A673 (cell line): ENCODE data around the gene WDR49. TPM values are rescaled to one million over a fixed set of nuclear protein-coding genes. Genes with fewer than 3 reads are reported as not detected.

Source experiments
- BruUV-seq: library from RNA; stranded (reverse); fragments of 400-500 nt; replicated peaks from 2 replicates; lab custom pipeline; 2021; lab: Mats Ljungman, UMichigan
- CTCF ChIA-PET: fragments of 300-600 bp; sonication (Branson Sonifier 250); formaldehyde crosslinking; loops from one replicate; lab custom pipeline; 2022; ENCODE audit warnings: antibody characterized with exemption; lab: Charles Lee
- POLR2A ChIA-PET: fragments of 300-600 bp; sonication (Branson Sonifier 250); formaldehyde crosslinking; loops from one replicate; lab custom pipeline; 2022; ENCODE audit warnings: antibody characterized with exemption; ENCODE audit not compliant: low non-redundant PET; lab: Charles Lee
- DNase-seq: peaks from one replicate; pipeline ENCODE4 v3.0.0-alpha.2; 2015; ENCODE audit warnings: low spot score
- H3K27ac ChIP-seq: fragments of 200-600 bp; sonication (generic); 2 replicates; pipeline ENCODE4 v1.5.1; 2016; ENCODE audit warnings: mixed run types, low read depth, mild to moderate bottlenecking, mixed read lengths, antibody characterized with exemption, low read length; ENCODE audit not compliant: poor library complexity, severe bottlenecking
- H3K27me3 ChIP-seq: fragments of 200-600 bp; sonication (generic); replicated peaks from 2 replicates; pipeline ENCODE4 v1.6.1; 2017; ENCODE audit warnings: mixed run types, low read depth, mild to moderate bottlenecking, mixed read lengths, antibody characterized with exemption, low read length; ENCODE audit not compliant: insufficient read depth, poor library complexity
- H3K36me3 ChIP-seq: fragments of 200-600 bp; sonication (generic); 2 replicates; pipeline ENCODE4 v1.6.1; 2016; ENCODE audit warnings: mixed run types, mild to moderate bottlenecking, mixed read lengths, antibody characterized with exemption, low read length; ENCODE audit not compliant: insufficient read depth, poor library complexity, severe bottlenecking
- H3K4me1 ChIP-seq: fragments of 200-600 bp; sonication (generic); 2 replicates; pipeline ENCODE4 v1.6.1; 2017; ENCODE audit warnings: mixed run types, mild to moderate bottlenecking, mixed read lengths, antibody characterized with exemption, low read length; ENCODE audit not compliant: insufficient read depth, poor library complexity, severe bottlenecking
- H3K4me3 ChIP-seq: fragments of 200-600 bp; sonication (generic); 2 replicates; pipeline ENCODE4 v1.5.1; 2016; ENCODE audit warnings: low read depth, mixed run types, mild to moderate bottlenecking, mixed read lengths, low read length; ENCODE audit not compliant: poor library complexity, severe bottlenecking
- H3K9me3 ChIP-seq: fragments of 200-600 bp; sonication (generic); 2 replicates; pipeline ENCODE4 v1.6.1; 2016; ENCODE audit warnings: mixed run types, low read depth, mild to moderate bottlenecking, mixed read lengths, antibody characterized with exemption, low read length; ENCODE audit not compliant: poor library complexity, severe bottlenecking
- CTCF ChIP-seq: fragments of 300-800, 200-600 bp; sonication (generic); conservative IDR thresholded peaks from 2 replicates; pipeline ENCODE4 v1.5.1; 2017; ENCODE audit warnings: low read depth, mild to moderate bottlenecking, antibody characterized with exemption, low read length, moderate library complexity, mixed read lengths
- EZH2 ChIP-seq: fragments of 200-600 bp; sonication (generic); IDR thresholded peaks from 2 replicates; pipeline ENCODE4 v1.6.1; 2017; ENCODE audit warnings: borderline replicate concordance, low read depth, mild to moderate bottlenecking, mixed read lengths, antibody characterized with exemption, low read length; ENCODE audit not compliant: poor library complexity, severe bottlenecking
- intact Hi-C: fragments of 100-400 bp; cut with micrococcal nuclease; formaldehyde crosslinking; loops from one replicate; pipeline ENCODE4 v1.10.0; 2022; ENCODE audit not compliant: unreplicated experiment
- total RNA-seq: library from RNA; stranded (reverse); gene quantifications from 2 replicates; pipeline ENCODE4 v1.2.3, GENCODE V29; 2021

WDR49 gene
- total RNA-seq, 1 experiment from 2014 or later: not detected

- intact Hi-C loops: no loop called here
- Histone ChIP-seq H3K4me1 (no peaks in the 10 kb centered on the region), H3K9me3 (no peaks in the 10 kb centered on the region), H3K27me3 (peaks cover 5% of the 10 kb centered on the region), H3K27ac (no peak overlapping the region), H3K36me3 (no peaks in the 10 kb centered on the region), H3K4me3 (no peak overlapping the region)
- no peak for DNase-seq
- ChIA-PET CTCF (no interaction called here), POLR2A (no interaction called here)
- no TSS peak for BruUV-seq
- no peak for TF ChIP-seq EZH2
- TF ChIP-seq CTCF: no peak
These were observed 44.6 kb downstream of the WDR49 start for GRCh38 chr3:167609156-167609555.

GRCh38 chr3:167606836-167607235, 46.9 kb downstream of the WDR49 start:
- intact Hi-C loops: no loop called here
- ChIA-PET POLR2A (no interaction called here), CTCF (no interaction called here)
- peaks cover 5% of the 10 kb centered on the region for H3K27me3 ChIP-seq
- TF ChIP-seq EZH2: no peak
- TF ChIP-seq CTCF: no peak
- no peak for DNase-seq
- H3K4me3 ChIP-seq: no peak overlapping the region
- H3K36me3 ChIP-seq: no peaks in the 10 kb centered on the region
- no TSS peak for BruUV-seq
- no peaks in the 10 kb centered on the region for H3K9me3 ChIP-seq
- H3K4me1 ChIP-seq: no peaks in the 10 kb centered on the region
- no peak overlapping the region for H3K27ac ChIP-seq

GRCh38 chr3:167605871-167606270, 47.9 kb downstream of the WDR49 start:
- no peaks in the 10 kb centered on the region for H3K9me3 ChIP-seq
- intact Hi-C loops: no loop called here
- CTCF ChIA-PET: no interaction called here
- H3K36me3 ChIP-seq: no peaks in the 10 kb centered on the region
- no TSS peak for BruUV-seq
- POLR2A ChIA-PET: no interaction called here
- H3K27ac ChIP-seq: no peak overlapping the region
- peaks cover 5% of the 10 kb centered on the region for H3K27me3 ChIP-seq
- no peaks in the 10 kb centered on the region for H3K4me1 ChIP-seq
- H3K4me3 ChIP-seq: no peak overlapping the region
- DNase-seq: no peak
- TF ChIP-seq EZH2 (no peak), CTCF (no peak)
